H1 (cell line): ENCODE measurements around the gene CFAP74. TPM values are rescaled to one million over a fixed set of nuclear protein-coding genes. Genes with fewer than 3 reads are reported as not detected.

ENCODE experiments used
- CTCF ChIA-PET: fragments of 300-600 bp; sonication (Branson Sonifier 250); formaldehyde crosslinking; loops from one replicate; lab custom pipeline; 2021; ENCODE audit not compliant: partially characterized antibody; lab: Charles Lee
- POLR2A ChIA-PET: fragments of 300-600 bp; sonication (Branson Sonifier 250); formaldehyde crosslinking; loops from one replicate; lab custom pipeline; 2021; ENCODE audit warnings: inconsistent platforms; ENCODE audit not compliant: partially characterized antibody; lab: Charles Lee
- DNase-seq, 2 experiments: peaks; one replicate each; pipeline versions ENCODE4 v3.0.0 to v3.0.0-alpha.2; 2010 to 2022; ENCODE audit warnings: low spot score in 2 of 2, low read depth in 1 of 2, mixed read lengths in 1 of 2
- FAIRE-seq: peaks from 2 replicates; lab custom pipeline; 2011; peaks lifted over from hg19 to GRCh38; lab: Jason Lieb, UNC
- H2AFZ ChIP-seq: 2 replicates; pipeline ENCODE4 v1.8.1; 2012; ENCODE audit warnings: low read length, inconsistent platforms
- H2AK5ac ChIP-seq: 2 replicates; pipeline ENCODE4 v1.6.1; 2013; ENCODE audit warnings: low read depth, low read length
- H2BK120ac ChIP-seq: replicated peaks from 2 replicates; pipeline ENCODE3; 2013; ENCODE audit warnings: low read depth, low read length, inconsistent platforms
- H2BK12ac ChIP-seq: 2 replicates; pipeline ENCODE4 v1.6.1; 2013; ENCODE audit warnings: low read depth, low read length
- H2BK15ac ChIP-seq: 2 replicates; pipeline ENCODE4 v1.6.1; 2013; ENCODE audit warnings: low read length
- H2BK20ac ChIP-seq: 2 replicates; pipeline ENCODE4 v1.6.1; 2013; ENCODE audit warnings: low read length
- H2BK5ac ChIP-seq: 2 replicates; pipeline ENCODE4 v1.6.1; 2013; ENCODE audit warnings: low read depth, low read length
- H3K14ac ChIP-seq: 2 replicates; pipeline ENCODE4 v1.6.1; 2013; ENCODE audit warnings: inconsistent platforms; ENCODE audit not compliant: insufficient read length
- H3K18ac ChIP-seq: 2 replicates; pipeline ENCODE4 v1.6.1; 2013; ENCODE audit warnings: low read length; ENCODE audit errors: extremely low read depth
- H3K23ac ChIP-seq: 2 replicates; pipeline ENCODE4 v1.6.1; 2013; ENCODE audit warnings: inconsistent platforms; ENCODE audit not compliant: insufficient read length
- H3K23me2 ChIP-seq: 2 replicates; pipeline ENCODE4 v1.6.1; 2013; ENCODE audit warnings: low read depth, low read length
- H3K27ac ChIP-seq: 2 replicates; pipeline ENCODE4 v1.6.1; 2011; ENCODE audit warnings: low read depth, low read length, inconsistent platforms
- H3K27me3 ChIP-seq, 4 experiments: replicated peaks in 1 of 4; 1 replicate in 1 of 4; 2 replicates in 3 of 4; pipeline versions ENCODE4 v1.6.1 to v1.8.1; 2011 to 2013; ENCODE audit warnings: low read length in 3 of 4, mild to moderate bottlenecking in 3 of 4, inconsistent platforms in 2 of 4, mixed read lengths in 2 of 4, moderate library complexity in 1 of 4; ENCODE audit not compliant: control insufficient read depth in 3 of 4, insufficient read depth in 3 of 4; ENCODE audit errors: extremely low read depth in 1 of 4
- H3K36me3 ChIP-seq, 4 experiments: 2 replicates each; pipeline versions ENCODE4 v1.6.1 to v1.8.1; 2011 to 2013; ENCODE audit warnings: mild to moderate bottlenecking in 4 of 4, low read length in 3 of 4, moderate library complexity in 2 of 4, control low read depth in 1 of 4, inconsistent platforms in 1 of 4; ENCODE audit not compliant: insufficient read depth in 4 of 4, control insufficient read depth in 2 of 4
- H3K4ac ChIP-seq: replicated peaks from 2 replicates; pipeline ENCODE3; 2013; ENCODE audit warnings: low read length, low read depth, mixed read lengths, inconsistent platforms; ENCODE audit not compliant: insufficient read length
- H3K4me1 ChIP-seq, 4 experiments: replicated peaks in 1 of 4; 1 replicate in 1 of 4; 2 replicates in 3 of 4; pipeline versions ENCODE4 v1.6.1 to v1.8.1; 2011 to 2013; ENCODE audit warnings: low read length in 3 of 4, inconsistent platforms in 2 of 4, mixed read lengths in 1 of 4; ENCODE audit not compliant: insufficient read depth in 4 of 4, control insufficient read depth in 3 of 4
- H3K4me2 ChIP-seq, 2 experiments: 2 replicates each; pipeline versions ENCODE4 v1.6.1 to v1.8.1; 2011 to 2013; ENCODE audit warnings: low read depth in 2 of 2, low read length in 2 of 2, control low read depth in 1 of 2, inconsistent platforms in 1 of 2, mild to moderate bottlenecking in 1 of 2; ENCODE audit not compliant: insufficient read depth in 1 of 2
- H3K4me3 ChIP-seq, 4 experiments: fragments of 200-600, 300-600 bp in 1 of 4; sonication (generic), shearing (Covaris generic), sonication (Bioruptor Twin) in 1 of 4; 2 replicates each; pipeline versions ENCODE4 v1.5.1 to v1.8.1; 2011 to 2016; ENCODE audit warnings: low read length in 4 of 4, low read depth in 3 of 4, control low read depth in 2 of 4, inconsistent platforms in 2 of 4, mild to moderate bottlenecking in 2 of 4, mixed read lengths in 1 of 4, moderate library complexity in 1 of 4; ENCODE audit not compliant: insufficient read depth in 2 of 4; ENCODE audit errors: extremely low read depth in 1 of 4
- H3K56ac ChIP-seq: replicated peaks from 2 replicates; pipeline ENCODE3; 2013; ENCODE audit warnings: low read depth, mild to moderate bottlenecking, mixed read lengths, low read length, inconsistent platforms; ENCODE audit not compliant: insufficient read length
- H3K79me1 ChIP-seq: 2 replicates; pipeline ENCODE4 v1.6.1; 2013; ENCODE audit warnings: low read depth, low read length, control low read depth
- H3K79me2 ChIP-seq, 2 experiments: 2 replicates each; pipeline versions ENCODE4 v1.6.1 to v1.8.1; 2012 to 2013; ENCODE audit warnings: low read length in 2 of 2, mild to moderate bottlenecking in 2 of 2, inconsistent platforms in 1 of 2; ENCODE audit not compliant: insufficient read depth in 2 of 2, control insufficient read depth in 1 of 2
- H3K9ac ChIP-seq, 4 experiments: replicated peaks in 1 of 4; 1 replicate in 1 of 4; 2 replicates in 3 of 4; pipeline versions ENCODE4 v1.6.1 to v1.8.1; 2011 to 2013; ENCODE audit warnings: low read depth in 3 of 4, low read length in 3 of 4, control low read depth in 2 of 4, mild to moderate bottlenecking in 2 of 4, moderate library complexity in 2 of 4, inconsistent platforms in 1 of 4; ENCODE audit errors: extremely low read depth in 1 of 4
- H3K9me3 ChIP-seq, 2 experiments: 2 replicates each; pipeline versions ENCODE4 v1.6.1 to v1.8.1; 2012 to 2013; ENCODE audit warnings: mild to moderate bottlenecking in 2 of 2, moderate library complexity in 2 of 2, control low read depth in 1 of 2, inconsistent platforms in 1 of 2, low read depth in 1 of 2, low read length in 1 of 2, mixed read lengths in 1 of 2; ENCODE audit not compliant: insufficient read depth in 2 of 2
- H4K20me1 ChIP-seq, 2 experiments: replicated peaks in 1 of 2; 2 replicates each; pipeline versions ENCODE3 to v1.8.1; 2011 to 2013; ENCODE audit warnings: inconsistent platforms in 2 of 2, low read length in 2 of 2, mild to moderate bottlenecking in 1 of 2; ENCODE audit not compliant: insufficient read depth in 2 of 2, control insufficient read depth in 1 of 2
- H4K5ac ChIP-seq: 2 replicates; pipeline ENCODE4 v1.6.1; 2013; ENCODE audit warnings: low read length, low read depth, mixed read lengths, inconsistent platforms; ENCODE audit not compliant: insufficient read length
- H4K8ac ChIP-seq: 2 replicates; pipeline ENCODE4 v1.8.0; 2013; ENCODE audit warnings: mild to moderate bottlenecking, moderate library complexity, low read length, inconsistent platforms; ENCODE audit not compliant: insufficient read depth; ENCODE audit errors: extremely low read depth
- H4K91ac ChIP-seq: replicated peaks from 2 replicates; pipeline ENCODE3; 2013; ENCODE audit warnings: low read length, mixed read lengths, inconsistent platforms; ENCODE audit not compliant: insufficient read length
- SP4 ChIP-seq: IDR thresholded peaks from 2 replicates; pipeline ENCODE4 v1.6.1; 2012; ENCODE audit warnings: low read length, inconsistent platforms
- WGBS, 2 experiments: shearing (Covaris generic) in 1 of 2; methylation state at CpG; one replicate each; pipeline versions ENCODE4 v1.1.6 to v1.1.7; 2013 to 2015; ENCODE audit warnings: low lambda C conversion rate in 2 of 2, mixed read lengths in 2 of 2, inconsistent platforms in 1 of 2, low coverage in 1 of 2, missing lambda C conversion rate in 1 of 2; ENCODE audit not compliant: insufficient replicate concordance in 2 of 2, insufficient coverage in 1 of 2, insufficient read length in 1 of 2; ENCODE audit errors: extremely low coverage in 1 of 2, missing lambda C conversion rate in 1 of 2; 5-methylcytosine and 5-hydroxymethylcytosine counted together
- polyA plus RNA-seq, 7 experiments: library from polyadenylated mRNA; depleted of rRNA in 3 of 7; stranded (reverse) in 5 of 7; unstranded in 2 of 7; fragments of >200 nt in 5 of 7; fragments of 200-250 nt in 2 of 7; gene quantifications; 1 replicate in 5 of 7; 2 replicates in 1 of 7; 4 replicates in 1 of 7; pipeline versions ENCODE4 v1.2.1 to v1.2.3, GENCODE V29; 2011 to 2013; ENCODE audit warnings: missing spikeins in 2 of 7, mixed read lengths in 2 of 7
- total RNA-seq: library from RNA; stranded (reverse); fragmentation: NEBNext Ultra II Directional; extraction: Animal tissue kit (Norgen Biotek cat#: 25700); gene quantifications from 2 replicates; pipeline ENCODE4 v1.2.1, GENCODE V29; 2021

CFAP74 gene
- total and polyA plus RNA-seq, 2 of the 8 experiments (the other 6 are each of a cell fraction or from before 2014, with no cell fraction given): 0.09 to 0.20 TPM

DNA sequence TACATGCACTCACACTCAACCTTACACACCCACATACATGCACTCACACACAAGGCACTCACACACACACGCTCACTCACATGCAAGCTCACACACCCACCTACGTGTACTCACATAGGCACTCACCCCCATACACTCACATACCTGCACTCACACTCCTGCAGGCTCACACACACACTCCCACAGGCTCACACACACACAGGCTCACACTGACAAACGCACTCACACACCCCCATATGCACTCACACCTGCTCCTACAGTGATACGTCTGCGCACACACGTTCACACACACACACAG lies 65.4 kb downstream of the CFAP74 start:
- FAIRE-seq: no peak
- TF ChIP-seq SP4: no peak
- WGBS, 2 experiments: 85% methylated on average over 6 of the region's 6 CpGs; no CpG with 5 or more reads in 1 of the 2 experiments
- no peak overlapping the region for H2AFZ ChIP-seq
- H2BK15ac ChIP-seq: peak overlapping the region; percentile 19; the same call in 1 of the 2 replicates
- H3K4me3 ChIP-seq: no peak overlapping the region
- no peak overlapping the region for H3K9ac ChIP-seq
- no peak overlapping the region for H4K8ac ChIP-seq
- peaks cover 0 to 16% of the 10 kb centered on the region in 2 experiments; a peak in 2 of 4 replicates for H3K9me3 ChIP-seq
- H3K4me2 ChIP-seq: no peak overlapping the region
- peaks cover 5% of the 10 kb centered on the region; the same call in 1 of the 2 replicates for H3K23me2 ChIP-seq
- H3K79me2 ChIP-seq: no peaks in the 10 kb centered on the region
- H3K18ac ChIP-seq: no peak overlapping the region
- no peak overlapping the region for H2BK120ac ChIP-seq
- no peak overlapping the region for H3K56ac ChIP-seq
- no peak overlapping the region for H3K23ac ChIP-seq
- H3K79me1 ChIP-seq: no peaks in the 10 kb centered on the region
- no peak overlapping the region for H3K27ac ChIP-seq
- ChIA-PET CTCF (interaction anchor here (1.2 kb wide), 1 partner anchor 22 kb away, joined by 3 read pairs; no protein-coding TSS in a partner anchor), POLR2A (no interaction called here)
- peak overlapping the region; percentile 73 for H4K91ac ChIP-seq
- no peak overlapping the region for H2BK12ac ChIP-seq
- H4K20me1 ChIP-seq: peaks cover 0 to 2% of the 10 kb centered on the region in 2 experiments
- H4K5ac ChIP-seq: no peak overlapping the region
- no peak for DNase-seq
- no peak overlapping the region for H3K4ac ChIP-seq
- H3K36me3 ChIP-seq: no peaks in the 10 kb centered on the region
- no peak overlapping the region for H3K14ac ChIP-seq
- H2BK5ac ChIP-seq: peak overlapping the region; percentile 46; the same call in 1 of the 2 replicates
- H2AK5ac ChIP-seq: peak overlapping the region; percentile 33; the same call in 1 of the 2 replicates
- no peaks in the 10 kb centered on the region for H3K27me3 ChIP-seq
- H2BK20ac ChIP-seq: no peak overlapping the region
- H3K4me1 ChIP-seq: no peaks in the 10 kb centered on the region
